Fibroblast of peridontal ligament (primary cell): ENCODE data around the gene NAA16.
"Not testable (repeated sequence)": the region's sequence is repeated elsewhere in the genome, so short reads cannot be mapped to it uniquely, and the experiment has no call there.

ENCODE experiments used
- DNase-seq: peaks from one replicate; pipeline ENCODE4 v3.0.0-alpha.2; 2010; ENCODE audit errors: extremely low read depth

The NAA16 gene

DNA sequence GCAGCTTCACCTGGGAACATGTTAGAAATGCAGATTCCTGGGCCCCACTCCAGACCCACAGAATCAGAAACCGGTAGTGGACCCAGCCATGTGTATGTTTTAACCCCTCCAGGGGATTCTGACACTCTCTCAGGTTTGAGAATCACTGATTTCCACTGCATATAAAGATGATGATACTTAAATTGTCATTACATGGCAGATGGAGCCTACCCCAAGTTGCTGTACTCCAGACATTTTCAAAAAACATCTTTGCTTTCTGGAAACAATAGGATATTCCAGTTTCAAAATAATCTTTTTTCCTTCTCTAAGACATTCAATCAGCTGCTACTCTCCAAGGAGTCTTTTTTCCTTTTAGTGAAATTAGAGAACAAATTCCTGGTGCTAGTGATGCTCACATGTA is 97.7 kb downstream of the NAA16 start:
- DNase-seq = no peak

DNA sequence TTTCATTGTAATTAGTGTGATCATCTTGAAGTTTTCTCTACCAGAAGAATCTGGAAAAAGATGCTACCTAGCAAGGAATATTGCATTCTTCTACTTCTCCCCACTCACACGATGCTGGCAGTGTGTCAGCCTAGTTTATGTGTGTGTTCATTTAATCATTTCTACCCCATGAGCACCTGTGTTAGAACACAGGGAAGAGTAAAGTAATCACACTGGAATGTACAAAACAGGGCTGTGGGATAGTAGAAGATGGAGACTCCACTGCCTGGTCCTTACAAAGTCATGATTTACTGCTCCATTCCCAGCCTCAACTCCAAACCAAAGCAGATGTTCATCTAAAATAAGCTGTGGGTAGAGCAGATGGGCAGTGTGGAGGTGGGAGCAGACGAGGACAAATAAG is 98.5 kb downstream of the NAA16 start:
- DNase-seq = no peak

GRCh38 chr13:41411060-41411459 is 100.0 kb downstream of the NAA16 start:
- no peak for DNase-seq

- peak; percentile 83 for DNase-seq
These were observed 100.5 kb downstream of the NAA16 start for GRCh38 chr13:41411522-41411921.

GRCh38 chr13:41413872-41414271 is 102.8 kb downstream of the NAA16 start:
- DNase-seq = no peak

- peak; percentile 64 for DNase-seq
These were observed 105.2 kb downstream of the NAA16 start for GRCh38 chr13:41416276-41416675.

- DNase-seq = peak; percentile 92
These were observed 107.0 kb downstream of the NAA16 start for GRCh38 chr13:41418027-41418426.

DNA sequence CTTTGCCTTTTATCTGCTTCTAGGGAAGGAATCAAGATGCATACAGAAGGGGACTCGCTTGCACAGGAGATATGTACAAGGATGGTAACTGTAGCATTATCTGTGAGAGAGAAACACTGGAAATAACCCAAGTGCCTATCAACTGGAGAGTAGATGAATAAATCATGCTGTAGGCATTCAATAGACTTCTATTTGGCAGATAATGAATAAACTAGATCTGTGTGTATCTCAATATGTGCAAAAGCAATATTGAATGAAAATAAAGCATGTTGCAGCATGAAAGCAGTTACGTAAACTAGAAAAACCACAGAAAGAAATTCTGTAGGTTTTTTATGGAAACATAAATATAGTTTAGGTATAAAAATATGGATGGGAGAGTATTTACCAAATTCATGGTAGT is 107.7 kb downstream of the NAA16 start:
- no peak for DNase-seq

GRCh38 chr13:41419206-41419605 is 108.1 kb downstream of the NAA16 start:
- no peak for DNase-seq

GRCh38 chr13:41420146-41420545 is 109.1 kb downstream of the NAA16 start:
- no peak for DNase-seq

DNA sequence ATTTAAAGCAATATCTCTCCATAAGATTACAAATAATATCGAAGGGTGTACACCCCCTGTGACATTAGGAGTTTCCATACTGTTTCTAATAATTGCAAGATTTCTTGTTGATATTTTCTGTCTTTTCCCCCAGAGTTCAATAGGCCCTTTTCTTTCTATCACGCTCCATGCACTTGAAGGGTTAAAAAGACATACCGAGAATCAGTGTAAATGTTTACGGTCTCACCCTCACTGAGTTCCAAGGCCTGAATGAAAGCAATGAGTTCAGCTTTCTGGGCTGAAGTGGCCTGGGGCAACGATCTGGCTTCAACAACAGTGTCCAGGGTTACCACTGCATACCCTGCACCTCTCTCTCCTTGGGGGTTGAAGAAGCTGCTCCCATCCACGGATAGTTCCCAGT is 110.3 kb downstream of the NAA16 start:
- not testable (repeated sequence) for DNase-seq

GRCh38 chr13:41421983-41422382 is 110.9 kb downstream of the NAA16 start:
- DNase-seq = not testable (repeated sequence)

GRCh38 chr13:41423259-41423658 is 112.2 kb downstream of the NAA16 start:
- not testable (repeated sequence) for DNase-seq

DNA sequence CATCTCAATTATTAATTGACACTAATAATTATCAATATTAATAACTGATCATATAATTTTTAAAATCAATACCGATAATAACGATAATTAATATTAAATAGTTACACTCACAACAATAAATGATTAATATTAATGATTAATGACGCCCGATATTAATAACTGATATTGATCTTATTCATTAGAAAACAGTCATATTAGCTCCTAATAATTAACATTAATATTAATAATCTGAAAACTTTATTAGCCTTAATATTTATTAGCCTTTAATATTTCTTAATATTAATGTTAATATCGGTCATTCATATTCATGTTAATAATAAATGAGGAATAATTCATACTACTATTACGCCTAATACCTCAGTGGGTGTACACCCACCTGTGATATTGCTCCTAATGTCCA is 113.6 kb downstream of the NAA16 start:
- not testable (repeated sequence) for DNase-seq

- DNase-seq = no peak
These were observed 115.0 kb downstream of the NAA16 start for GRCh38 chr13:41426047-41426446.
